Hepatocyte (in vitro differentiated cells): Measurements from ENCODE around the gene CACNA1B. TPM values are rescaled to one million over a fixed set of nuclear protein-coding genes. Genes with fewer than 3 reads are reported as not detected.

Experiments
- DNase-seq: peaks from one replicate; pipeline ENCODE4 v3.0.0-alpha.2; 2016; ENCODE audit warnings: low spot score
- H2AFZ ChIP-seq: fragments of 200-600 bp; sonication (generic); 2 replicates; pipeline ENCODE4 v1.6.0; 2016; ENCODE audit warnings: antibody characterized with exemption, mild to moderate bottlenecking
- H3K27ac ChIP-seq: fragments of 200-600 bp; sonication (generic); 2 replicates; pipeline ENCODE4 v1.5.1; 2016; ENCODE audit warnings: mild to moderate bottlenecking
- H3K27me3 ChIP-seq: fragments of 200-600 bp; sonication (generic); 2 replicates; pipeline ENCODE4 v1.6.1; 2016
- H3K36me3 ChIP-seq: fragments of 200-600 bp; sonication (generic); replicated peaks from 2 replicates; pipeline ENCODE4 v1.5.1; 2016; ENCODE audit warnings: low read depth; ENCODE audit not compliant: insufficient read depth
- H3K4me1 ChIP-seq: fragments of 200-600 bp; sonication (generic); 2 replicates; pipeline ENCODE4 v1.5.1; 2016; ENCODE audit warnings: mild to moderate bottlenecking, moderate library complexity; ENCODE audit not compliant: insufficient read depth
- H3K4me2 ChIP-seq: fragments of 200-600 bp; sonication (generic); 2 replicates; pipeline ENCODE4 v1.6.0; 2016
- H3K4me3 ChIP-seq: fragments of 200-600 bp; sonication (generic); 2 replicates; pipeline ENCODE4 v1.5.1; 2016; ENCODE audit warnings: mild to moderate bottlenecking
- H3K79me2 ChIP-seq: fragments of 200-600 bp; sonication (generic); 2 replicates; pipeline ENCODE4 v1.6.0; 2017; ENCODE audit warnings: mild to moderate bottlenecking
- H3K9me2 ChIP-seq: fragments of 200-600 bp; sonication (generic); replicated peaks from 2 replicates; pipeline ENCODE4 v1.6.0; 2017; ENCODE audit warnings: mild to moderate bottlenecking; ENCODE audit not compliant: insufficient read depth
- H3K9me3 ChIP-seq: fragments of 200-600 bp; sonication (generic); 2 replicates; pipeline ENCODE4 v1.5.1; 2016; ENCODE audit warnings: low read depth, mild to moderate bottlenecking
- H4K20me1 ChIP-seq: fragments of 200-600 bp; sonication (generic); 2 replicates; pipeline ENCODE4 v1.6.0; 2016; ENCODE audit warnings: mild to moderate bottlenecking; ENCODE audit not compliant: insufficient read depth, poor library complexity, severe bottlenecking
- CTCF ChIP-seq: fragments of 200-600 bp; sonication (generic); IDR thresholded peaks from 2 replicates; pipeline ENCODE4 v1.5.1; 2016; ENCODE audit warnings: antibody characterized with exemption, mild to moderate bottlenecking; ENCODE audit not compliant: poor library complexity
- EZH2 ChIP-seq: fragments of 200-600 bp; sonication (generic); IDR thresholded peaks from 2 replicates; pipeline ENCODE4 v1.6.1; 2016; ENCODE audit warnings: antibody characterized with exemption, mild to moderate bottlenecking, borderline replicate concordance
- EZH2phosphoT487 ChIP-seq: fragments of 200-600 bp; sonication (generic); IDR thresholded peaks from one replicate; pipeline ENCODE4 v1.6.1; 2018; ENCODE audit warnings: antibody characterized with exemption, mild to moderate bottlenecking, low read depth, moderate library complexity; ENCODE audit not compliant: unreplicated experiment, severe bottlenecking
- WGBS: methylation state at CpG from one replicate; pipeline ENCODE4 v1.1.6; 2016; ENCODE audit warnings: low lambda C conversion rate; ENCODE audit errors: missing lambda C conversion rate; 5-methylcytosine and 5-hydroxymethylcytosine counted together
- polyA plus RNA-seq: library from polyadenylated mRNA; unstranded; fragments of >200 nt; fragmentation: Nextera tagmentation; extraction: Ambion mirVana; gene quantifications from 2 replicates; pipeline ENCODE4 v1.2.1, GENCODE V29; 2016
- total RNA-seq: library from RNA; depleted of rRNA; stranded (reverse); fragments of >200 nt; gene quantifications from 2 replicates; pipeline ENCODE4 v1.2.3, GENCODE V29; 2014

CACNA1B gene
- total and polyA plus RNA-seq, 2 experiments from 2014 or later, result 0.30 to 0.39 TPM

- TF ChIP-seq EZH2, result no peak
- TF ChIP-seq EZH2phosphoT487, result no peak
- TF ChIP-seq CTCF, result no peak
- Histone ChIP-seq H3K4me3 (no peak overlapping the region), H3K36me3 (no peaks in the 10 kb centered on the region), H3K27me3 (no peaks in the 10 kb centered on the region), H3K4me1 (no peaks in the 10 kb centered on the region), H2AFZ (no peak overlapping the region), H3K27ac (no peak overlapping the region), H3K79me2 (no peaks in the 10 kb centered on the region), H3K9me2 (no peaks in the 10 kb centered on the region), H3K4me2 (no peak overlapping the region), H3K9me3 (no peaks in the 10 kb centered on the region), H4K20me1 (no peaks in the 10 kb centered on the region)
- no peak for DNase-seq
- WGBS, result 83% methylated on average over 17 of the region's 20 CpGs
These were observed 14.2 kb downstream of the CACNA1B start for GRCh38 chr9:137891588-137892423.

GRCh38 chr9:137892424-137893191 is 15.0 kb downstream of the CACNA1B start:
- Histone ChIP-seq H3K4me1 (no peaks in the 10 kb centered on the region), H3K9me2 (no peaks in the 10 kb centered on the region), H4K20me1 (no peaks in the 10 kb centered on the region), H3K27me3 (no peaks in the 10 kb centered on the region), H3K4me3 (no peak overlapping the region), H3K27ac (no peak overlapping the region), H3K4me2 (no peak overlapping the region), H3K9me3 (no peaks in the 10 kb centered on the region), H3K36me3 (no peaks in the 10 kb centered on the region), H2AFZ (no peak overlapping the region), H3K79me2 (no peaks in the 10 kb centered on the region)
- WGBS, result 89% methylated on average over 22 of the region's 22 CpGs
- TF ChIP-seq EZH2 (no peak), CTCF (no peak), EZH2phosphoT487 (no peak)
- DNase-seq, result no peak

- no peaks in the 10 kb centered on the region for H3K9me2 ChIP-seq
- H4K20me1 ChIP-seq, result no peaks in the 10 kb centered on the region
- no peak for TF ChIP-seq CTCF
- no peak for TF ChIP-seq EZH2phosphoT487
- TF ChIP-seq EZH2, result no peak
- 90% methylated on average over 5 of the region's 5 CpGs for WGBS
- no peaks in the 10 kb centered on the region for H3K36me3 ChIP-seq
- H3K4me1 ChIP-seq, result no peaks in the 10 kb centered on the region
- DNase-seq, result no peak
- H3K4me3 ChIP-seq, result no peak overlapping the region
- no peak overlapping the region for H3K4me2 ChIP-seq
- H3K27me3 ChIP-seq, result no peaks in the 10 kb centered on the region
- no peaks in the 10 kb centered on the region for H3K9me3 ChIP-seq
- H3K27ac ChIP-seq, result no peak overlapping the region
- H3K79me2 ChIP-seq, result no peaks in the 10 kb centered on the region
- H2AFZ ChIP-seq, result no peak overlapping the region
These were observed 16.1 kb downstream of the CACNA1B start for GRCh38 chr9:137893670-137894069.
